Measurements from ENCODE around the gene POU3F2.

DNA sequence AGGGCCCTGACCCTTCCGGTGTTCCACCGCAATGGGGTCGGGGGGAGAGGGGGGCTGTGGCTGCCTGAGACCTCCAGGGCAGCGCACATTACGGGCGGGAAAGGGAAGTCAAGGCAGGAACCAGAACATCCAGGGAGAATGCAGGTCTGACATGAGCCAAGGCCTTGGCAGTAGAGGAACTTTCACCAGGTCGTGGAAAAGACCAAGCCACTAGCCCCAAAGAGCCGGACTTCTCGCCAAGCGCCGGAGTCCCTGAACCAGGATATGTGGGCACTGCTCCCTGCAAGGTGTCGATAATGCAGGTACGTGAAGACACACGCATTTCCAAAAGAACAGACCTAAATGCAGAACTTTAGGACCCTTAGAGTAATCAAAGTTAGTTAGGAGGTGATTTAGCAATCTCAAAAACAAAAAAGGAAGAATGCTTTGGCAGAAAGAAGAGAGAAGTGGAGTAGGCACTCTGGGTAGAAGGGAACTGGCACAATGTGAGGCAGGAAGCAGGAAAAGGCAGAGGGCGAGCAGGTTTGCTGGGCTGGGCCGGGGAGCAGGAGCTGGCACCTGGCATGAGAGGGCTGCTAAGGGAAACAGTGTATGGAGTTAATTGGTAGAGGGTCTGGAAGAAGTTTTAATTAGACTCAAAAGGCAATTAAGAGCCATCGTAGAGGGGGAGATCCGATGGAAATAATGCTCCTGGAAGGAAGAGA lies 14.3 kb downstream of the POU3F2 start:
- TF ChIP-seq, protein P1, sequence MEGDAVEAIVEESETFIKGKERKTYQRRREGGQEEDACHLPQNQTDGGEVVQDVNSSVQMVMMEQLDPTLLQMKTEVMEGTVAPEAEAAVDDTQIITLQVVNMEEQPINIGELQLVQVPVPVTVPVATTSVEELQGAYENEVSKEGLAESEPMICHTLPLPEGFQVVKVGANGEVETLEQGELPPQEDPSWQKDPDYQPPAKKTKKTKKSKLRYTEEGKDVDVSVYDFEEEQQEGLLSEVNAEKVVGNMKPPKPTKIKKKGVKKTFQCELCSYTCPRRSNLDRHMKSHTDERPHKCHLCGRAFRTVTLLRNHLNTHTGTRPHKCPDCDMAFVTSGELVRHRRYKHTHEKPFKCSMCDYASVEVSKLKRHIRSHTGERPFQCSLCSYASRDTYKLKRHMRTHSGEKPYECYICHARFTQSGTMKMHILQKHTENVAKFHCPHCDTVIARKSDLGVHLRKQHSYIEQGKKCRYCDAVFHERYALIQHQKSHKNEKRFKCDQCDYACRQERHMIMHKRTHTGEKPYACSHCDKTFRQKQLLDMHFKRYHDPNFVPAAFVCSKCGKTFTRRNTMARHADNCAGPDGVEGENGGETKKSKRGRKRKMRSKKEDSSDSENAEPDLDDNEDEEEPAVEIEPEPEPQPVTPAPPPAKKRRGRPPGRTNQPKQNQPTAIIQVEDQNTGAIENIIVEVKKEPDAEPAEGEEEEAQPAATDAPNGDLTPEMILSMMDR (IDR thresholded peaks at IDR 0.05) = no peak
- TF ChIP-seq EZH2 (IDR thresholded peaks at IDR 0.05; ENCODE audit: borderline replicate concordance, insufficient read depth, low read depth, low read length, poor library complexity, severe bottlenecking) = no peak

Measured in B cell (primary cell).